ENCODE results near the gene CTNNA2. TPM values are rescaled to one million over a fixed set of nuclear protein-coding genes. Genes with fewer than 3 reads are reported as not detected.
A peak's percentile ranks its signal among the peaks of the same experiment; 100 is the strongest.

The CTNNA2 gene
- polyA plus RNA-seq, 4 donors = 3.9 to 4.6 (median 4.3) TPM

- DNase-seq (ENCODE audit: low read depth in 4 of 4, low spot score in 3 of 4) = no peak
Measured at GRCh38 chr2:80496775-80497174, 983.9 kb downstream of the CTNNA2 start.

GRCh38 chr2:80499095-80499494 is 986.2 kb downstream of the CTNNA2 start:
- peak in 2 of 4 donors; percentile 22 to 43 for DNase-seq (ENCODE audit: low read depth in 4 of 4, low spot score in 3 of 4)

GRCh38 chr2:80501874-80502624 is 989.2 kb downstream of the CTNNA2 start:
- DNase-seq (ENCODE audit: low read depth in 4 of 4, low spot score in 3 of 4) = no peak

DNA sequence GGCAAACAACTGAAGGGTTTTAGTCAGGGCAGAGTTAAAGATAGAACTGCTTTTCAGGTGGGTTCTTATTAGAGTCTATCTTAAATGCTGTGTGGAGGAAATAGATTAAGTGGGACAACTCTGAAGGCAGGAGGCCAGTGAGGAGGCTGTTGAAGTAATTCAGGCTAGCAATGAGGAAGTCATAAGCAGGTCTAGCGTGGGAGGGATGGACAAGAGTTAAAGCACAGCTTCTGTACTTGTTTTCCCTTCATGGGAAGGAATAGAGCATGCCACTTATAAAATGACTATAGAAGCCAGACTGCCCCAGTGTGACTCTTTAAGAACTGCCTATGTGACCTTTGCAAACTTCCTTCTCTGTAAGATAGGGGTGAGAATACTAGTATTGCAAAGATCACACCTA is 993.7 kb downstream of the CTNNA2 start:
- DNase-seq (ENCODE audit: low read depth in 4 of 4, low spot score in 3 of 4) = no peak

GRCh38 chr2:80510716-80511115 is 997.9 kb downstream of the CTNNA2 start:
- DNase-seq (ENCODE audit: low read depth in 4 of 4, low spot score in 3 of 4) = no peak

DNA sequence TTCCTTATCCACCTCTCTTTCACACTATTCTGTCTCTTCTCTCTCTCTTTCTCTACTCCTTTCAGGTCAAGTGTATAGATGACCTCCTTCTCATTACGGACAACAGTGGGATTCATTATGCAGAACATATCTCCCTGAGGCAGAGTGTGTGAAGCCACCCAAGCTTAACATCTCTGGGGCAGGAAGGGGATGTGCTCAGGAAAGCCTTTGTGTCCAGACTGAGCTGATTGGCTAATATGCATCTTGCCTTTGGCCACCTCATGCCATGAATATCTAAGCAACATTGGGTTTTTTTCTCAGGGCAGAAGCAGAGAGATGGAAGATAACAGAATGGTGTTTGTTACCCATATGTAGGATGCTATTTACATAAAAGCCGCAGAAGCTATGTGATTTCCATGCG is 1003.1 kb downstream of the CTNNA2 start:
- DNase-seq (ENCODE audit: low read depth in 4 of 4, low spot score in 3 of 4) = no peak

DNA sequence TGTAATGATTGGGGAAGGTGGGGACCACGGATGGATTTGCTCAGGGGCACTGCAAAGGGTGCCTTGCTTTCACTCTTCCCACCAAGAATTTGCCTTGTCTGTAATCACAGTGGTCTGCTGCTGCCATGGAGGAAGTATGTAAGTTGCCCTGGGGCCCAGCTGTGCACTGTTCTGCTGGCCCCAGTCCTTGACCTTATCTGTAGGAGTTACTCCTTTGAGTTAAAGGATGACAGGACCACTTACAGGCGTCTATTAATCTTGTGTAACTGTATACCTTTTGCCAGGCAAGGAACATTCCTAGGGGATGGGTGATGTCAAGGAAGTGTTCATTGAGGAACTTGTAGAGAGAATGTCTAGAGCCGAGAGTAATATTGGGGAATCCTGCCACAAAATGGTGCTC is 1004.5 kb downstream of the CTNNA2 start:
- peak in 2 of 4 donors; percentile 31 to 61 for DNase-seq (ENCODE audit: low read depth in 4 of 4, low spot score in 3 of 4)

GRCh38 chr2:80519121-80519643 is 1006.3 kb downstream of the CTNNA2 start:
- no peak for DNase-seq (ENCODE audit: low read depth in 4 of 4, low spot score in 3 of 4)

GRCh38 chr2:80519699-80520291 is 1006.9 kb downstream of the CTNNA2 start:
- DNase-seq (ENCODE audit: low read depth in 4 of 4, low spot score in 3 of 4) = no peak

GRCh38 chr2:80525152-80525551 is 1012.3 kb downstream of the CTNNA2 start:
- no peak for DNase-seq (ENCODE audit: low read depth in 4 of 4, low spot score in 3 of 4)

DNA sequence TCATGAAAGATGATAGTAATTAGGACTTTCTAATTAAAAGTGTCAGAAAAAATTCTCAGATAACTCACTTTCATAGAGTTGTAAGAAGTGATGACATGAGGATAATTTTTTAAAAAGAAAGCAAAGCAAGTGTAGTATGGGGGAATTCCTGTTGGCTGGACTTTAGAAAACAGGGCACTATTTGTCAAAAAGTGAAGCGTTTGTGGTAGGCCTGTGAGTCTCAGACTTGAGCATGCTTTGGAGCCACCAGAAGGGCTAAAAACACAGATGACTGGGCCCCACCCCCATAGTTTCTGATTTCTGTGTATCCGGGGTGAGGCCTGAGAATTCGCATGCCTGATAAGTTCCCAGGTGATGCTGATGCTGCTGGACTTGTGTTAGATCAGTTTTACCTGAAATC is 1014.3 kb downstream of the CTNNA2 start:
- no peak for DNase-seq (ENCODE audit: low read depth in 4 of 4, low spot score in 3 of 4)

DNA sequence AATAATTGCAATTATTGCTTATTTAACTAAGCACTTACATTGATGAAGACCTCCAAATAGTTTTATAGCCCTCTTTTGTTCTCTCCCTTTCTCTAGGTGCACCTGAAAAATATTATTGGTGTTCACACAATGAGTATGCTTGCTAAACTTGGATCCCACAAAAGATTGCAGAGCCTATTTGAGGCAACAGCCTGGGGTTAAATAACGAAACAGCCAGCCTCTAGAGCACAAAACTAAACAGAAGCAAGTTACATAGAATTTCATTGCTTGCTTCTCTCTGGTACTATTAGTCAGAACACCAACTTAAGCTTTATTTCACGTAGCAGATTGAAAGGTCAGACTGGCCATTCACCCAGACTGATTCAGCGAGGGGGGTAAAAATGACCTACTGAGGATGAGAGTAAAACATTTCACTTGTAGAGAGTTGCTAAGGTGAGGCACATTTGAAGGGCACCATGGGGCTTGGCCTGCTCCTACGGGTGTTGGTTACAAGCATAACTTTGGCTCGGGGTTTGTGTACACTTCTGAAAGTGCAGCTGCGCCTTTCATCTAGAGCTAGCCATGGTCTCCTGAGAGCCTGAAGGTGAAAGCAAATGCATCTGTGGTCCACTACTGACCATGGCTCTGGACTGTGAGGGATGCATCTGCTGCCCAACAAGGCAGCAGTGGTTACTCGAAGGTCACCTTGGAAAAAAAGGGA is 1016.8 kb downstream of the CTNNA2 start:
- DNase-seq (ENCODE audit: low read depth in 4 of 4, low spot score in 3 of 4) = no peak

GRCh38 chr2:80530442-80531064 is 1017.7 kb downstream of the CTNNA2 start:
- no peak for DNase-seq (ENCODE audit: low read depth in 4 of 4, low spot score in 3 of 4)

DNA sequence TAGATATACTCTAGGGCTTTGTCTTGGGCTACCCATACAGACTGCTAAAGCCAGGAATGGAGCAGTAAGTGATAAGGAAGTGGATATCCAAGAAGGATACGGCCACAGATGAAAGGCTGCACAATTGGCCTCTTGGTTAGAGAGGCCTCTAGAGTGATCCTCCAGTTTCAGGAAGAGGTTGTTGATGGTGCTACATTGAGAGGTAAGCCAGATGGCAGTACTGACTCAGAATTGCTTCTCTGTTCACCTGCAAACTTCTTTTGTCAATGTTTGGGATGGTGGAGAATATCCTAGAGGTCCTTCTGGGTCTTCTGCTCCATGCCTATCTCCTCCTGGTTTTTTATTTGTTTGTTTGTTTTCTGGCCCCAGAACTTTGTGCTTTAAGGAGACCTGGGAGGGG is 1018.5 kb downstream of the CTNNA2 start:
- no peak for DNase-seq (ENCODE audit: low read depth in 4 of 4, low spot score in 3 of 4)

- no peak for DNase-seq (ENCODE audit: low read depth in 4 of 4, low spot score in 3 of 4)
Measured at GRCh38 chr2:80545420-80546210, 1032.8 kb downstream of the CTNNA2 start.

GRCh38 chr2:80546766-80547165 is 1033.9 kb downstream of the CTNNA2 start:
- DNase-seq (ENCODE audit: low read depth in 4 of 4, low spot score in 3 of 4) = no peak

GRCh38 chr2:80547344-80547743 is 1034.5 kb downstream of the CTNNA2 start:
- no peak for DNase-seq (ENCODE audit: low read depth in 4 of 4, low spot score in 3 of 4)

GRCh38 chr2:80548469-80548868 is 1035.6 kb downstream of the CTNNA2 start:
- no peak for DNase-seq (ENCODE audit: low read depth in 4 of 4, low spot score in 3 of 4)

- DNase-seq (ENCODE audit: low read depth in 4 of 4, low spot score in 3 of 4) = no peak
Measured at GRCh38 chr2:80549901-80550300, 1037.0 kb downstream of the CTNNA2 start.

GRCh38 chr2:80560326-80560725 is 1047.5 kb downstream of the CTNNA2 start:
- DNase-seq (ENCODE audit: low read depth in 4 of 4, low spot score in 3 of 4) = no peak

All from right renal pelvis (tissue), 4 donors.